GM13977 (cell line): ENCODE data around the gene NHSL2.

ENCODE experiments used
- DNase-seq: peaks from one replicate; pipeline ENCODE4 v3.0.0; 2012; ENCODE audit warnings: low spot score
- in situ Hi-C: fragments of 300-500 bp; cut with MboI; formaldehyde crosslinking; loops from one replicate; pipeline ENCODE4 v1.12.0; 2022; ENCODE audit warnings: low sequenced_read_pairs, low pct_unique_long_range_greater_than_20kb, mixed read lengths, inconsistent platforms; ENCODE audit not compliant: unreplicated experiment
- TF ChIP-seq, protein P1 (sequence below): IDR thresholded peaks from 2 replicates; pipeline ENCODE4 v1.5.1; 2012; ENCODE audit warnings: mild to moderate bottlenecking, control low read depth; ENCODE audit not compliant: insufficient read depth; ENCODE audit errors: extremely low read depth, missing control alignments

The NHSL2 gene

DNA sequence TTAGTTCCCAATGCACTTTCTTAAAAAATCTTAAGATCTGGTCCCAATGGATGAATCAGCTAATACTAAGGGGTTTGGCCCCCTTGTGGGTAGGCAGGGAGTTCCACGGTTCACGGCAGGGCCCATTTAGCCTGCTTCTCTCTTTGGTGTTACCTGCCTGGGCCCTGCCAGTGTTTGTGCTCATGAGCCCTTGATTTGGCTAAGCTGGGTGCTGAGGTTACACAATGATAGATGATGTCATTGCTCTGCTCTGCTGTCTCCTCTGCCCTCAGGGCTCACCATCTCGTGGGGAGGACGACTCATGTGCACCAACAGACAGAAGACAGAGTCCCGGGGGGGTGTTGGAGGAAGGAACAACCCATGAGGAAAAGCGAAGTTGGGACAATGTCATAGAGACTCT lies 196.7 kb downstream of the NHSL2 start:
- in situ Hi-C loops, result no loop called here
- TF ChIP-seq, protein P1, sequence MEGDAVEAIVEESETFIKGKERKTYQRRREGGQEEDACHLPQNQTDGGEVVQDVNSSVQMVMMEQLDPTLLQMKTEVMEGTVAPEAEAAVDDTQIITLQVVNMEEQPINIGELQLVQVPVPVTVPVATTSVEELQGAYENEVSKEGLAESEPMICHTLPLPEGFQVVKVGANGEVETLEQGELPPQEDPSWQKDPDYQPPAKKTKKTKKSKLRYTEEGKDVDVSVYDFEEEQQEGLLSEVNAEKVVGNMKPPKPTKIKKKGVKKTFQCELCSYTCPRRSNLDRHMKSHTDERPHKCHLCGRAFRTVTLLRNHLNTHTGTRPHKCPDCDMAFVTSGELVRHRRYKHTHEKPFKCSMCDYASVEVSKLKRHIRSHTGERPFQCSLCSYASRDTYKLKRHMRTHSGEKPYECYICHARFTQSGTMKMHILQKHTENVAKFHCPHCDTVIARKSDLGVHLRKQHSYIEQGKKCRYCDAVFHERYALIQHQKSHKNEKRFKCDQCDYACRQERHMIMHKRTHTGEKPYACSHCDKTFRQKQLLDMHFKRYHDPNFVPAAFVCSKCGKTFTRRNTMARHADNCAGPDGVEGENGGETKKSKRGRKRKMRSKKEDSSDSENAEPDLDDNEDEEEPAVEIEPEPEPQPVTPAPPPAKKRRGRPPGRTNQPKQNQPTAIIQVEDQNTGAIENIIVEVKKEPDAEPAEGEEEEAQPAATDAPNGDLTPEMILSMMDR, result no peak
- no peak for DNase-seq

DNA sequence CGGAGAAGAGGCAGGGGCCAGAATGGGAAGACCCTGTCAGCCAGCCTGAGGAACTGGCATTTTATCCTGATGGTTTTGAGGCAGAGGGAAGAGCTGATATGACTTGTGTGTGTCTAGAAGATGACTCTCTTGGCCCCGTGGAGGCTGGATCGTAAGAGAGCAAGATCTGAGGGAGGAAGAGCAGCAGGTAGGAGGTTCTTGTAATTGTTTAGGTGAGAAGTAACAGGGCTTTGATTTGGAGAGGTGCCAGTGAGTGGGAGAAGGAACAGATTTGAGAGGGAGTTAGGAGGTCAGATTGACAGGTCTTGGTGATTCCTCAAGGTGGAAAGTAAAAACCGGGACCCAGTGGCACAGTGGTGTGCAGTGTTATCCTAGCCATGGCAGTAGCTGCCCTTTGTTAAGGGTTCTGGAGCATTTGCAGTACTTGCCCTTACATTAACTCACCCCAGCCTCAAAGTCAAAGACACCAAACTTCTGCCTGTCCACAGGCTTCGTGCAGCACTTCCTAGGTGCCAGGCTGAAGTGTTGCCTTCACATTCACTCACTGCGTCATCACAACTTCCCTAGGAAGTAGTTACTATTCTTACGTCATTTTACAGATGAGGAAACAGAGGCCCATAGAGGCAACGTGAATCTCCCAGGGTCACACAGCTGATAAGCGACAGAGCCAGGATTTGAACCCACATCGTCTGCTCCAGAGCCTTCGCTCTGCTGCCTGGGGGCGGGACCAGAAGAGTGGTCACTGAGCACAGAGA lies 197.4 kb downstream of the NHSL2 start:
- TF ChIP-seq, protein P1, result no peak
- in situ Hi-C loops, result no loop called here
- no peak for DNase-seq

DNA sequence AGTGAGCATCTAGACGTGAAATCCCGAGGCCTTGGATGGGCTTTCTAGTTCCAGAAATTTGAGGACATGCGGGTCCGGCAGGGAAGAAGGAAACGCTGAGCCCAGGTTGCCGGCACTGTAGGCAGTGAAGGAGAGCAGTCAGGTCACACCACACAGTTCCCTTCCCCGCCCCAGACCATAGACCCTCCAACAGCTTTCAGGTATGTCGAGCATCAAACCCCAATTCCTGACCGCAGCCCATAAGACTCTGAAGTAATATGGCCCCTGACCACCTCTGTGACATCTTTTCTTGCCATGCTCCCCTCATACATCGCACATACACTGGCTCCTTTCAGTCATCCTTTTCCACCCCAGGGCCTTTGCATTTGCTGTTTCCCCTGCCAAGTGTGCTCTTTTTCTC lies 198.0 kb downstream of the NHSL2 start:
- TF ChIP-seq, protein P1, result no peak
- no peak for DNase-seq
- in situ Hi-C loops, result no loop called here

DNA sequence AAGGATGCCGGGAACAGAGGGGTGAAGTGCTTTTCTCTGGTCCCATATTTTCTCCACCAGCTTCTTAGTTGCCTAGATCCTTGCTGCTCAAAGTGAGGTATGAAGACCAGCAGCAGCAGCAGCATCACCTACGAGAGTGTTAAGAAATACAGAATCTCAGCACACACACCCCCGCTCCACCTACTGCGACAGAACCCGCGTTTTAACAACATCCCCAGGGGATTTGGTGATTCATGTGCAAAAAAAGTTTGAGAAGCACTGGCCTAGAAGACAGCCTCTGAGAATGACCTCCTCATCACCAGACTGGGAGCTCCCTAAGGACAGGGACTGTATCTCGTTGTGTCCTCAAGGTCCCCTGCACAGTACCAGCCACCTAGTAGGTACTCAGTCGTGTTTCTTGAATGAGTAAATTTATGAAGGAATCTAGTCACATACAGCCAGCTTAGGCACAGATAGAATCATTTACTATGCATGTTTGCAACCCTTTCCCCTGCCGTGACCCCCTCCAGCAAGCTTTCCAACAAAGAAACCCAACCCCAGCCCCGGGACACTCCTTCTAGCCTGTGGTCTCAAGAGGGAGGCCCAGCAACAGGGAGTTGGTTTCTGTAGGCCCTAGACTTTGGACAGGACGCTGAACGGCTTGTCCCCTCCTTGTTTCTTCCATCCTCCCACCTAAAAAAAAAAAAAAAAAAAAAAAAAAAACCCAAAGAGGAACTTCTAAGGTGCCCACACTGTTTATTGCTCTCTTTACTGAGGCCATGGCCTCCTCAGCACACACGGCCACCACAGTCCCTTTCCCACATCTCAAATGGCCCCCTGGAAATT lies 199.6 kb downstream of the NHSL2 start:
- in situ Hi-C loops, result no loop called here

DNA sequence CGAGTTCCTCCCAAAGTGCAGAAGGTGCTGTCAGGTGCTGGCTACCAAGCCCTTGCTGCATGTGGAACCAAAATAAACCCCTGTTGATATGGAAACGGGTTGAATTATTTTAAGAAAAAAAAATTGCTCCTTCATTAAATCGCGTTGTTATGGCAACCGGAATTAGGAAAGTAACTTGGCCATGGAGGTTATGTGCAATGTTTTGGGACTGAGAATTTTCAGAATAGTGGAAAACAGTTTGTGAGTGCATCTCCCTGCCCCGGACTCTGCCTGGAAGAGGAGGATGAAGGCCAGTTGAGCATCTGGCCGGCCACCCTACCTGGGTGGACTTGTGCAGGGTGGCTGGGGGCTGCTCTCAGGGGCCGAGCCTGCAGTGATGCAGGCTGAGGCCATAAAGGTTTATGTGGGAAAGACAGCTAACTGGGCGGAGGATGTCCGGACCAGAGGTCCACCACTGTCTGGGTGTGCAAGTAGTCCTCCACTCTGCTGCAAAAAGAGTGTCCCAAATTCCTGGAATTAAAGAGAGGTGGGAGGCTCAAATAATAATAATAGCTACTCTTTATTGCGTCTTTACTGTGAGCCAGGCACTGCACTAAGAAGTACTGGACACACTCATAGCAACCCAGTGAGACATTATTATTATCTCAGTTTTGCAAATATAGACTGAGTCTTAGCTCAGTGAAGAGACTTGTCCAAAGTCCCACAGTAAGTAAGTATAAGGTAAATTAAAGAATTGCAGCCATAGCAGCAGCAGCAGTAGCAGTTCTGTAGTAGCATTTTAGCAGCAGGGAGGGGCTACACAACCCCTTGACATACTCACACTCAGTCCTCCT lies 200.4 kb downstream of the NHSL2 start:
- no peak for DNase-seq
- in situ Hi-C loops, result no loop called here
- TF ChIP-seq, protein P1, result no peak

More for the DNA sequence above, 199.6 kb downstream of the NHSL2 start:
- no peak for DNase-seq
- TF ChIP-seq, protein P1, result no peak

DNA sequence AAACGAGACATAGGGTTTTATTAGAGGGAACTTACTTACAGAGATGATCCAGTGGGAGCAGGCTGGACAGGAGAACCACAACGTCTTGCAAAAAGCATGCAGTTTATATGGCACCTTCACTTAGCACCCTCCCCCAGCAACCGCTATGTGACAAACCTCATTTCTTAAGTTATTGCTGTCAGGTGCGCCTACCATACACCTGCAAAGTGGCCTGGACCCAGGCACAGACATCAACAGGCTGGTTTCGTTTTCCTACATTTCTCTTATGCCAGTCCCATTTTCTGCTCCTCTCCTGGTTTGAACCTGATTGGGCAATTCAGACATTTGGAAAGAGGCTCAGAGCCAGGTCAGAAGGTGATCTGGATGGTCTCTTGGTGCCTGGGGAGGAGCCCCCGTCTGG lies 202.8 kb downstream of the NHSL2 start:
- TF ChIP-seq, protein P1, result no peak
- in situ Hi-C loops, result no loop called here
- no peak for DNase-seq
